Activated naive CD8-positive, alpha-beta T cell treated with anti-CD3 and anti-CD28 coated beads for 36 hours (primary cell): ENCODE data around the gene HTRA3. TPM values are rescaled to one million over a fixed set of nuclear protein-coding genes. Genes with fewer than 3 reads are reported as not detected.

Source experiments
- DNase-seq: peaks from one replicate; pipeline ENCODE4 v3.0.0; 2021
- H3K27ac Mint-ChIP-seq: one replicate; pipeline ENCODE4 v1.8.0; 2022; ENCODE audit warnings: mild to moderate bottlenecking, moderate library complexity, mixed read lengths
- H3K27me3 Mint-ChIP-seq: one replicate; pipeline ENCODE4 v1.8.0; 2022; ENCODE audit warnings: mild to moderate bottlenecking, mixed read lengths
- H3K36me3 Mint-ChIP-seq: one replicate; pipeline ENCODE4 v1.8.0; 2021; ENCODE audit warnings: mild to moderate bottlenecking, mixed read lengths
- H3K4me1 Mint-ChIP-seq: one replicate; pipeline ENCODE4 v1.8.0; 2021; ENCODE audit warnings: mixed read lengths
- H3K4me3 Mint-ChIP-seq: one replicate; pipeline ENCODE4 v1.8.0; 2022; ENCODE audit warnings: mild to moderate bottlenecking, moderate library complexity, mixed read lengths
- H3K9me3 Mint-ChIP-seq: one replicate; pipeline ENCODE4 v1.8.0; 2022; ENCODE audit warnings: mixed read lengths
- total RNA-seq, 2 experiments: library from RNA; stranded (reverse); gene quantifications; one replicate each; pipeline ENCODE4 v1.2.3, GENCODE V29; 2021

HTRA3 gene
- total RNA-seq, 2 experiments from 2014 or later: not detected

- no peaks in the 10 kb centered on the region for H3K27me3 Mint-ChIP-seq
These were observed 51.7 kb downstream of the HTRA3 start for GRCh38 chr4:8321220-8321619.

GRCh38 chr4:8321771-8322170, 52.2 kb downstream of the HTRA3 start:
- Mint-ChIP-seq H3K36me3 (no peaks in the 10 kb centered on the region), H3K27me3 (no peaks in the 10 kb centered on the region), H3K4me1 (no peaks in the 10 kb centered on the region), H3K4me3 (no peak overlapping the region), H3K27ac (no peak overlapping the region), H3K9me3 (no peaks in the 10 kb centered on the region)
- DNase-seq: no peak

More at GRCh38 chr4:8321220-8321619, 51.7 kb downstream of the HTRA3 start:
- DNase-seq: no peak
- Mint-ChIP-seq H3K36me3 (no peaks in the 10 kb centered on the region), H3K4me1 (no peaks in the 10 kb centered on the region), H3K27ac (no peak overlapping the region), H3K9me3 (no peaks in the 10 kb centered on the region), H3K4me3 (no peak overlapping the region)

- Mint-ChIP-seq H3K9me3 (no peaks in the 10 kb centered on the region), H3K27me3 (no peaks in the 10 kb centered on the region), H3K27ac (no peak overlapping the region), H3K4me1 (no peaks in the 10 kb centered on the region), H3K4me3 (no peak overlapping the region), H3K36me3 (no peaks in the 10 kb centered on the region)
- no peak for DNase-seq
These were observed 53.5 kb downstream of the HTRA3 start for GRCh38 chr4:8322794-8323704.

GRCh38 chr4:8323947-8324555, 54.5 kb downstream of the HTRA3 start:
- no peak overlapping the region for H3K27ac Mint-ChIP-seq

GRCh38 chr4:8324640-8325239, 55.2 kb downstream of the HTRA3 start:
- no peak overlapping the region for H3K27ac Mint-ChIP-seq
- no peaks in the 10 kb centered on the region for H3K9me3 Mint-ChIP-seq
- no peaks in the 10 kb centered on the region for H3K4me1 Mint-ChIP-seq
- H3K4me3 Mint-ChIP-seq: no peak overlapping the region
- no peaks in the 10 kb centered on the region for H3K36me3 Mint-ChIP-seq
- DNase-seq: no peak
- H3K27me3 Mint-ChIP-seq: no peaks in the 10 kb centered on the region

More at GRCh38 chr4:8323947-8324555, 54.5 kb downstream of the HTRA3 start:
- Mint-ChIP-seq H3K36me3 (no peaks in the 10 kb centered on the region), H3K9me3 (no peaks in the 10 kb centered on the region), H3K4me1 (no peaks in the 10 kb centered on the region), H3K4me3 (no peak overlapping the region), H3K27me3 (no peaks in the 10 kb centered on the region)
- no peak for DNase-seq

GRCh38 chr4:8325291-8325973, 55.9 kb downstream of the HTRA3 start:
- DNase-seq: no peak
- H3K27me3 Mint-ChIP-seq: no peaks in the 10 kb centered on the region

GRCh38 chr4:8326206-8326605, 56.7 kb downstream of the HTRA3 start:
- no peaks in the 10 kb centered on the region for H3K27me3 Mint-ChIP-seq

More at GRCh38 chr4:8325291-8325973, 55.9 kb downstream of the HTRA3 start:
- H3K36me3 Mint-ChIP-seq: no peaks in the 10 kb centered on the region
- H3K27ac Mint-ChIP-seq: no peak overlapping the region
- H3K4me1 Mint-ChIP-seq: no peaks in the 10 kb centered on the region
- H3K4me3 Mint-ChIP-seq: no peak overlapping the region
- H3K9me3 Mint-ChIP-seq: no peaks in the 10 kb centered on the region

GRCh38 chr4:8328456-8328855, 58.9 kb downstream of the HTRA3 start:
- H3K4me1 Mint-ChIP-seq: no peaks in the 10 kb centered on the region
- no peak overlapping the region for H3K4me3 Mint-ChIP-seq
- H3K27ac Mint-ChIP-seq: no peak overlapping the region
- H3K9me3 Mint-ChIP-seq: peaks cover 3% of the 10 kb centered on the region
- no peak for DNase-seq
- no peaks in the 10 kb centered on the region for H3K27me3 Mint-ChIP-seq
- no peaks in the 10 kb centered on the region for H3K36me3 Mint-ChIP-seq

More at GRCh38 chr4:8326206-8326605, 56.7 kb downstream of the HTRA3 start:
- H3K27ac Mint-ChIP-seq: no peak overlapping the region
- no peak overlapping the region for H3K4me3 Mint-ChIP-seq
- H3K4me1 Mint-ChIP-seq: no peaks in the 10 kb centered on the region
- no peaks in the 10 kb centered on the region for H3K36me3 Mint-ChIP-seq
- DNase-seq: no peak
- no peaks in the 10 kb centered on the region for H3K9me3 Mint-ChIP-seq

GRCh38 chr4:8328866-8329559, 59.5 kb downstream of the HTRA3 start:
- Mint-ChIP-seq H3K4me1 (no peaks in the 10 kb centered on the region), H3K27ac (no peak overlapping the region), H3K36me3 (no peaks in the 10 kb centered on the region), H3K9me3 (peaks cover 3% of the 10 kb centered on the region), H3K27me3 (no peaks in the 10 kb centered on the region), H3K4me3 (no peak overlapping the region)
- DNase-seq: no peak

GRCh38 chr4:8329560-8329858, 60.0 kb downstream of the HTRA3 start:
- no peaks in the 10 kb centered on the region for H3K27me3 Mint-ChIP-seq
- no peaks in the 10 kb centered on the region for H3K4me1 Mint-ChIP-seq
- peaks cover 3% of the 10 kb centered on the region for H3K9me3 Mint-ChIP-seq
- DNase-seq: no peak
- no peak overlapping the region for H3K4me3 Mint-ChIP-seq
- no peaks in the 10 kb centered on the region for H3K36me3 Mint-ChIP-seq
- H3K27ac Mint-ChIP-seq: no peak overlapping the region

- DNase-seq: no peak
- no peak overlapping the region for H3K27ac Mint-ChIP-seq
- no peaks in the 10 kb centered on the region for H3K27me3 Mint-ChIP-seq
- no peak overlapping the region for H3K4me3 Mint-ChIP-seq
- H3K4me1 Mint-ChIP-seq: no peaks in the 10 kb centered on the region
- H3K36me3 Mint-ChIP-seq: no peaks in the 10 kb centered on the region
- H3K9me3 Mint-ChIP-seq: peaks cover 4% of the 10 kb centered on the region
These were observed 60.6 kb downstream of the HTRA3 start for GRCh38 chr4:8329859-8330761.

- Mint-ChIP-seq H3K9me3 (peaks cover 12% of the 10 kb centered on the region), H3K27me3 (no peaks in the 10 kb centered on the region), H3K4me3 (no peak overlapping the region), H3K27ac (no peak overlapping the region), H3K36me3 (no peaks in the 10 kb centered on the region), H3K4me1 (no peaks in the 10 kb centered on the region)
- DNase-seq: no peak
These were observed 61.4 kb downstream of the HTRA3 start for GRCh38 chr4:8330821-8331574.

GRCh38 chr4:8331575-8331955, 62.0 kb downstream of the HTRA3 start:
- DNase-seq: no peak
- no peak overlapping the region for H3K4me3 Mint-ChIP-seq

More at GRCh38 chr4:8331575-8331955, 62.0 kb downstream of the HTRA3 start:
- no peaks in the 10 kb centered on the region for H3K4me1 Mint-ChIP-seq
- no peaks in the 10 kb centered on the region for H3K27me3 Mint-ChIP-seq
- no peak overlapping the region for H3K27ac Mint-ChIP-seq
- peaks cover 17% of the 10 kb centered on the region for H3K9me3 Mint-ChIP-seq
- H3K36me3 Mint-ChIP-seq: no peaks in the 10 kb centered on the region
